K562 (cell line): ENCODE results near the gene NACAD. TPM values are rescaled to one million over a fixed set of nuclear protein-coding genes. Genes with fewer than 3 reads are reported as not detected.

Experiments
- ATAC-seq: fragments of 200-7000 bp; cut with Tn5 transposase; 3 replicates; pipeline ENCODE4 v1.9.1; 2020; ENCODE audit warnings: moderate library complexity
- BruUV-seq: library from RNA; stranded (reverse); fragments of 400-500 nt; replicated peaks from 2 replicates; lab custom pipeline; 2021; lab: Mats Ljungman, UMichigan
- CTCF ChIA-PET: fragments of 300-600 bp; formaldehyde crosslinking; extraction: SDS; loops from one replicate; lab custom pipeline; 2021; ENCODE audit warnings: low intra/inter-chr PET ratio; lab: Yijun Ruan, JAX
- POLR2A ChIA-PET: fragments of 300-600, 350-650 bp; sonication (Branson Sonifier 250); formaldehyde crosslinking; extraction: SDS; loops from one replicate; lab custom pipeline; 2021; ENCODE audit warnings: antibody characterized with exemption, inconsistent platforms; lab: Yijun Ruan, JAX
- DNase-seq, 4 experiments: peaks; one replicate each; pipeline versions ENCODE4 v3.0.0 to v3.0.0-alpha.2; 2011 to 2018; ENCODE audit warnings: low spot score in 3 of 4, mixed read lengths in 3 of 4; ENCODE audit errors: extremely low read depth in 1 of 4
- FAIRE-seq: peaks from 2 replicates; lab custom pipeline; 2011; peaks lifted over from hg19 to GRCh38; lab: Jason Lieb, UNC
- H2AFZ ChIP-seq: 2 replicates; pipeline ENCODE4 v1.6.0; 2011; ENCODE audit warnings: low read depth, low read length, control low read depth, inconsistent platforms
- H3K27ac ChIP-seq: fragments of 200-600 bp; 3 replicates; pipeline ENCODE4 v1.8.0; 2011; ENCODE audit warnings: low read depth, mild to moderate bottlenecking, control low read depth, inconsistent platforms, low read length, moderate library complexity, mixed read lengths; ENCODE audit errors: extremely low read depth
- H3K27me3 ChIP-seq, 2 experiments: fragments of 300-600 bp in 1 of 2; 2 replicates in 1 of 2; 3 replicates in 1 of 2; pipeline versions ENCODE4 v1.6.0 to v1.8.0; 2011; ENCODE audit warnings: inconsistent platforms in 2 of 2, low read length in 2 of 2, mild to moderate bottlenecking in 1 of 2, mixed read lengths in 1 of 2, moderate library complexity in 1 of 2; ENCODE audit not compliant: control insufficient read depth in 2 of 2, insufficient read depth in 2 of 2
- H3K36me3 ChIP-seq: fragments of 300-600 bp; 3 replicates; pipeline ENCODE4 v1.8.0; 2011; ENCODE audit warnings: mild to moderate bottlenecking, low read length, inconsistent platforms; ENCODE audit not compliant: control insufficient read depth, insufficient read depth
- H3K4me1 ChIP-seq, 2 experiments: fragments of 200-600 bp in 1 of 2; replicated peaks in 1 of 2; 2 replicates in 1 of 2; 3 replicates in 1 of 2; pipeline versions ENCODE4 v1.5.1 to v1.8.0; 2011; ENCODE audit warnings: inconsistent platforms in 2 of 2, low read length in 2 of 2, mild to moderate bottlenecking in 1 of 2, mixed read lengths in 1 of 2, moderate library complexity in 1 of 2; ENCODE audit not compliant: control insufficient read depth in 2 of 2, insufficient read depth in 2 of 2
- H3K4me2 ChIP-seq: 2 replicates; pipeline ENCODE4 v1.6.1; 2011; ENCODE audit warnings: low read length, control low read depth, inconsistent platforms, mixed read lengths; ENCODE audit not compliant: insufficient read depth
- H3K4me3 ChIP-seq: fragments of 200-600 bp; sonication (generic), shearing (Covaris generic); 2 replicates; pipeline ENCODE4 v1.5.1; 2016; ENCODE audit warnings: control low read depth, inconsistent platforms
- H3K79me2 ChIP-seq: fragments of 200-600 bp; 3 replicates; pipeline ENCODE4 v1.8.0; 2011; ENCODE audit warnings: low read length, inconsistent platforms; ENCODE audit not compliant: control insufficient read depth, insufficient read depth
- H3K9ac ChIP-seq, 2 experiments: 2 replicates each; pipeline versions ENCODE4 v1.6.0 to v1.6.1; 2011; ENCODE audit warnings: low read depth in 2 of 2, low read length in 2 of 2, control low read depth in 1 of 2, inconsistent platforms in 1 of 2, mild to moderate bottlenecking in 1 of 2, mixed read lengths in 1 of 2; ENCODE audit not compliant: insufficient read depth in 1 of 2
- H3K9me1 ChIP-seq: one replicate; pipeline ENCODE4 v1.6.0; 2011; ENCODE audit warnings: inconsistent platforms, mild to moderate bottlenecking, low read length, moderate library complexity; ENCODE audit not compliant: control insufficient read depth, insufficient read depth
- H3K9me3 ChIP-seq: replicated peaks from 2 replicates; pipeline ENCODE4 v1.5.1; 2011; ENCODE audit warnings: low read depth, low read length, inconsistent platforms; ENCODE audit not compliant: control insufficient read depth, insufficient read depth
- H4K20me1 ChIP-seq: replicated peaks from 2 replicates; pipeline ENCODE4 v1.6.1; 2011; ENCODE audit warnings: low read length, inconsistent platforms, mixed read lengths; ENCODE audit not compliant: control insufficient read depth, insufficient read depth
- ELF1 ChIP-seq: fragments of 200-800 bp; sonication (Bioruptor generic); IDR thresholded peaks from 2 replicates; pipeline ENCODE4 v1.6.1; 2016; ENCODE audit warnings: missing genetic modification characterization, missing compliant biosample characterization
- FOS ChIP-seq: IDR thresholded peaks from 3 replicates; pipeline ENCODE4 v1.6.1; 2011; ENCODE audit not compliant: insufficient read length; ENCODE audit errors: extremely low read depth
- HNRNPLL ChIP-seq: fragments of 200-400 bp; formaldehyde crosslinking; IDR thresholded peaks from 2 replicates; pipeline ENCODE4 v1.6.1; 2017; ENCODE audit warnings: low read length, low read depth, mild to moderate bottlenecking; ENCODE audit not compliant: poor library complexity, severe bottlenecking
- NFE2L1 ChIP-seq: fragments of 450-650 bp; IDR thresholded peaks from 2 replicates; pipeline ENCODE4 v1.6.1; 2016; ENCODE audit warnings: missing genetic modification characterization, low read depth, mild to moderate bottlenecking, missing compliant biosample characterization, moderate library complexity, borderline replicate concordance
- NR1H2 ChIP-seq: sonication (generic); formaldehyde crosslinking; IDR thresholded peaks from 2 replicates; pipeline ENCODE4 v1.4.0; 2020; ENCODE audit warnings: mild to moderate bottlenecking, missing genetic modification reagents
- ZNF143 ChIP-seq: sonication (generic); formaldehyde crosslinking; IDR thresholded peaks from 2 replicates; pipeline ENCODE4 v1.9.0; 2022; ENCODE audit warnings: mild to moderate bottlenecking, missing genetic modification reagents
- ZNF165 ChIP-seq: fragments of 250-450 bp; sonication (Bioruptor Pico); IDR thresholded peaks from 2 replicates; pipeline ENCODE4 v1.4.0; 2020; ENCODE audit warnings: borderline replicate concordance
- WGBS: fragments of 100-300 bp; shearing (Covaris generic); methylation state at CpG from one replicate; pipeline ENCODE4 v1.1.6; 2016; ENCODE audit warnings: low coverage, mixed read lengths; ENCODE audit not compliant: insufficient coverage; ENCODE audit errors: missing lambda C conversion rate; 5-methylcytosine and 5-hydroxymethylcytosine counted together
- in situ Hi-C: fragments of 300-500 bp; cut with MboI; formaldehyde crosslinking; loops from 4 replicates; pipeline ENCODE4 v1.15.0; 2018; ENCODE audit warnings: inconsistent platforms, mixed read lengths
- intact Hi-C: fragments of 100-400 bp; cut with micrococcal nuclease; formaldehyde crosslinking; loops from 2 replicates; pipeline ENCODE4 v1.14.2; 2022
- polyA plus RNA-seq, 8 experiments: library from polyadenylated mRNA; depleted of rRNA in 4 of 8; stranded (reverse) in 5 of 8; unstranded in 3 of 8; fragments of >200 nt; fragmentation: Nextera tagmentation in 2 of 8; fragmentation: Illumina TruSeq in 1 of 8; extraction: Ambion mirVana in 2 of 8; extraction: Trizol in 1 of 8; gene quantifications; 2 replicates each; pipeline versions ENCODE4 v1.2.1 to v1.2.3, GENCODE V29; 2011 to 2014; ENCODE audit warnings: inconsistent platforms in 1 of 8, missing spikeins in 1 of 8
- total RNA-seq, 7 experiments: library from RNA; depleted of rRNA in 6 of 7; stranded (reverse); fragments of >200 nt in 6 of 7; fragmentation: Illumina TruSeq in 2 of 7; extraction: Trizol in 2 of 7; gene quantifications; 2 replicates each; pipeline versions ENCODE4 v1.2.1 to v1.2.3, GENCODE V29; 2011 to 2021; ENCODE audit warnings: low replicate concordance in 1 of 7

NACAD gene
- total and polyA plus RNA-seq, 9 of the 15 experiments (the other 6 are each of a cell fraction or from before 2014, with no cell fraction given), result under 0.01 to 0.03 (median 0.02) TPM; not detected in 5

DNA sequence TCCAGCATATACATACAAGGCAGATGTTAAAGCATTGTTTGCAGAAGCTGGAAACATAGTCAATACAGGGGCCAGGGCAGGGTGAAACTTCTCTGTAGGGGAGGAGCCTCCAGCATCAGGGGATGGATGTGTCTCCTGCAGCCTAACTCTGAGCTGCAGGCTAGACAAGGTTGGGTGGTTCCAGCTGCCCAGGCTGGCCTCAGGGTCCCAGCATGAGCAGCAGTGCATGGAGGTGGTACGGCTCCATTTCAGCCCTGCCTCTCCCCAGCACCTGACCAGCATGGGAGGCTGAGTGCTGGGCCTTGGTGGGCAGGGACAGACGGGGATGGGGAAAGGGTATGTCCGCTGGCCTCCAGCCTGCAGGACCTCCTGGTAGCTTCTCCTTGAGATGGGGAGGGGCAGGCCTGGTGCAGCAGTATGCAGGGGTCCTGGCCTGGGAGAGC lies 30.1 kb upstream of the NACAD start:
- H3K4me1 ChIP-seq, result peaks cover 0 to 11% of the 10 kb centered on the region in 2 experiments; a peak in 4 of 5 replicates
- H2AFZ ChIP-seq, result no peak overlapping the region
- no peaks in the 10 kb centered on the region for H4K20me1 ChIP-seq
- H3K9me1 ChIP-seq, result no peaks in the 10 kb centered on the region
- ChIA-PET CTCF (no interaction called here), POLR2A (interaction anchor here (1.6 kb wide), 1 partner anchor 271 kb away, joined by 3 read pairs; the partner anchor contains the start of gene H2AZ2)
- DNase-seq, result no peak
- no peak overlapping the region for H3K4me2 ChIP-seq
- BruUV-seq, result no TSS peak
- ATAC-seq, result 0 out of 3 replicates have a peak, but pooled peaks have one; percentile 15
- FAIRE-seq, result no peak
- 33% methylated on average over 3 of the region's 3 CpGs for WGBS
- in situ Hi-C loops (no loop called here), intact Hi-C loops (no loop called here)
- no peak for TF ChIP-seq ELF1 (tag)
- TF ChIP-seq ZNF165 (CRISPR knock-in tag), result no peak
- TF ChIP-seq ZNF143, result no peak
- no peak for TF ChIP-seq FOS
- TF ChIP-seq NR1H2 (CRISPR knock-in tag), result no peak
- TF ChIP-seq NFE2L1 (tag), result no peak
- no peak for TF ChIP-seq HNRNPLL
- H3K4me3 ChIP-seq, result no peak overlapping the region
- peak overlapping the region in 1 of 2 experiments; percentile 15; a peak in 1 of 4 replicates for H3K9ac ChIP-seq
- no peaks in the 10 kb centered on the region for H3K36me3 ChIP-seq
- H3K27ac ChIP-seq, result no peak overlapping the region
- H3K9me3 ChIP-seq, result no peaks in the 10 kb centered on the region
- H3K79me2 ChIP-seq, result no peaks in the 10 kb centered on the region
- no peaks in the 10 kb centered on the region for H3K27me3 ChIP-seq
